Left lung (tissue), 10 donors: ENCODE measurements around the gene ADPRS. TPM values are rescaled to one million over a fixed set of nuclear protein-coding genes. Genes with fewer than 3 reads are reported as not detected.
A peak's percentile ranks its signal among the peaks of the same experiment; 100 is the strongest.

ENCODE experiments used
- ATAC-seq: fragments of 200-7000 bp; cut with Tn5 transposase; one replicate; pipeline ENCODE4 v1.9.1; 2020; ENCODE audit warnings: moderate library complexity
- DNase-seq, 4 donors: peaks; one replicate each; pipeline ENCODE4 v3.0.0-alpha.2; 2013 to 2020
- H3K27ac ChIP-seq, 2 donors: fragments of 200-600 bp; sonication (generic) in 1 of 2; one replicate each; pipeline versions ENCODE4 v1.5.0 to v1.8.0; 2020 to 2021
- H3K27me3 ChIP-seq, 2 donors: fragments of 200-600 bp; sonication (generic) in 1 of 2; one replicate each; pipeline versions ENCODE4 v1.5.0 to v1.8.0; 2020 to 2021
- H3K36me3 ChIP-seq, 2 donors: fragments of 200-600 bp; sonication (generic) in 1 of 2; one replicate each; pipeline versions ENCODE4 v1.5.0 to v1.8.0; 2020 to 2021
- H3K4me1 ChIP-seq, 2 donors: fragments of 200-600 bp; one replicate each; pipeline ENCODE4 v1.8.0; 2021
- H3K4me3 ChIP-seq, 2 donors: fragments of 200-600 bp; sonication (generic) in 1 of 2; one replicate each; pipeline versions ENCODE4 v1.5.0 to v1.8.0; 2020 to 2021; ENCODE audit warnings: mild to moderate bottlenecking in 1 of 2
- H3K9me3 ChIP-seq, 2 donors: fragments of 200-600 bp; sonication (generic) in 1 of 2; one replicate each; pipeline versions ENCODE4 v1.5.0 to v1.8.0; 2020 to 2021
- intact Hi-C, 2 donors: fragments of 100-400 bp; cut with DNase I; formaldehyde crosslinking; loops; one replicate each; pipeline versions ENCODE4 v1.11.2 to v1.14.2; 2022
- polyA plus RNA-seq, 6 donors: library from polyadenylated mRNA; unstranded; fragments of 120-200 nt; gene quantifications; one replicate each; pipeline ENCODE4 v1.2.1, GENCODE V29; 2013; ENCODE audit not compliant: insufficient read length in 6 of 6
- total RNA-seq, 2 donors: library from RNA; stranded (reverse); fragmentation: NEBNext Ultra II Directional; extraction: Animal tissue kit (Norgen Biotek cat#: 25700); gene quantifications; one replicate each; pipeline ENCODE4 v1.2.1, GENCODE V29; 2021
- TF ChIP-seq, protein P1 (sequence below), 2 donors: fragments of 200-600 bp; sonication (generic) in 1 of 2; IDR thresholded peaks; one replicate each; pipeline versions ENCODE4 v1.5.0 to v1.8.0; 2021; ENCODE audit warnings: antibody characterized with exemption in 2 of 2
- donor health status: DM: no; HTN: yes; CAD: no.
- donor health status: DM: no; HTN: no; CAD: no.

The ADPRS gene
- total and polyA plus RNA-seq, 8 donors = 26.3 to 30.4 (median 28.4) TPM

DNA sequence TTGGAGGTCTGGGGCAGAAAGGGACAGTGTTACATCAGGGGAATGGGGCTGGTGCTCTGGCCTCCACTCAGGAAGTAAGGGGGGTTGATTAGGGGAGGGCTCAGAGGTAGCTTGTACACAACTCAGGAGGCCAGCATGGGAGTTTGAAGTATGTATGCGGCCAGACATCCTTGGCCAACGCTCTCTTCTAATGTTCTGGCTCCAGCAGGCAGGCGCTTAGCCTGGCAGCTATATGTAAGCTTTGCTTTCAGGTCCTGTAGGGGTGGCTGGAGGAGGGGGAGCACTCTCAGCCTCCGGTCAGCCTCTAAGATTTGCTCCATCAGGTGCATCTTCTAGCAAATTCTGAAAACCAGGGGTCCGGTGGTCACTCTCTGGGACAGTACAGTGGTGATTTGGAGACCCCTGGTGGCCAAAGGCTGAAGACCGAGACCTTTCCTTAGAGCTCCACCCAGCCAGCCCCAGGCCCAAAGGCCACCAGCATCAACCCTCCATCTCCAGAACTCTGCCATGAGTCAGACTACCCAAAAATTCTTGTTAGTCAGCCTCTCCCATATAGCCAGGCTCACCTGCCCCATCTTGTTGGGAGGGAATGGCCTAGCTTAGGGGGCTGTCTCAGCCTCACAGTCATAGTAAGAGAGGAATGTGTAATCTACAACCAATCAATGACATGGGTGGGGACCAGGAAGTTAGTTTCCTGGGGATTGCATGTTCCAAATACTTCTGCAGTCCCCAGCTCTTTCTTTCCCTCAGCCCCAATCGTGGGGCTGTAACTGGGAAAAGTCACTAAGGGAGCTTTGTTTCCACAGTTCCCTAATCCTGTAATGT is 46.0 kb downstream of the ADPRS start:
- TF ChIP-seq, protein P1, sequence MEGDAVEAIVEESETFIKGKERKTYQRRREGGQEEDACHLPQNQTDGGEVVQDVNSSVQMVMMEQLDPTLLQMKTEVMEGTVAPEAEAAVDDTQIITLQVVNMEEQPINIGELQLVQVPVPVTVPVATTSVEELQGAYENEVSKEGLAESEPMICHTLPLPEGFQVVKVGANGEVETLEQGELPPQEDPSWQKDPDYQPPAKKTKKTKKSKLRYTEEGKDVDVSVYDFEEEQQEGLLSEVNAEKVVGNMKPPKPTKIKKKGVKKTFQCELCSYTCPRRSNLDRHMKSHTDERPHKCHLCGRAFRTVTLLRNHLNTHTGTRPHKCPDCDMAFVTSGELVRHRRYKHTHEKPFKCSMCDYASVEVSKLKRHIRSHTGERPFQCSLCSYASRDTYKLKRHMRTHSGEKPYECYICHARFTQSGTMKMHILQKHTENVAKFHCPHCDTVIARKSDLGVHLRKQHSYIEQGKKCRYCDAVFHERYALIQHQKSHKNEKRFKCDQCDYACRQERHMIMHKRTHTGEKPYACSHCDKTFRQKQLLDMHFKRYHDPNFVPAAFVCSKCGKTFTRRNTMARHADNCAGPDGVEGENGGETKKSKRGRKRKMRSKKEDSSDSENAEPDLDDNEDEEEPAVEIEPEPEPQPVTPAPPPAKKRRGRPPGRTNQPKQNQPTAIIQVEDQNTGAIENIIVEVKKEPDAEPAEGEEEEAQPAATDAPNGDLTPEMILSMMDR (IDR thresholded peaks at IDR 0.05) = peak; percentile 62 to 65
- intact Hi-C loops = loop anchor here in 1 of 2 donors (2.0 kb wide), 1 partner anchor 34 kb away; no protein-coding TSS in a partner anchor
- peaks cover 0 to 35% of the 10 kb centered on the region in 2 donors for H3K36me3 ChIP-seq
- ATAC-seq (peak; percentile 66), DNase-seq (peak in 1 of 4 donors; percentile 67)
- H3K4me3 ChIP-seq = no peak overlapping the region
- peak overlapping the region; percentile 29 to 64 for H3K27ac ChIP-seq
- no peaks in the 10 kb centered on the region for H3K9me3 ChIP-seq
- H3K27me3 ChIP-seq = no peaks in the 10 kb centered on the region
- peaks cover 9 to 34% of the 10 kb centered on the region in 2 donors for H3K4me1 ChIP-seq

DNA sequence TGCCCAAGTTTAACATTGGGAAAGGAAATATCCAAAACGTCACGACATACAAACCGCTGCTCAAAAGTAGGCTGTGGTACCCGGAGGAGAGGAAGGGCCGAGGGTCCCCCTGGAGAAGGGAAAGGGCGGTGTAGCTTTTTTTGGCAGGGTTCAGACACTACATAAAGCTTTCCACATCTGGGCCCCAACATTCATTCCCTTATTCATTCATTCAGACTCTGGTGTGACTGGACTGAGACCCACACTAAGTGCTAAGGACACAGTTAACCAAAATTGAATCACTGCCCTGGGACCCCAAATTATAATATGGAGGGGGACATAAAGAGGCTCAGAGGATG is 46.6 kb downstream of the ADPRS start:
- ATAC-seq (no peak), DNase-seq (no peak)
- Histone ChIP-seq H3K27ac (peak overlapping the region; percentile 29 to 64), H3K27me3 (no peaks in the 10 kb centered on the region), H3K4me3 (no peak overlapping the region), H3K36me3 (peaks cover 0 to 41% of the 10 kb centered on the region in 2 donors), H3K4me1 (peaks cover 9 to 36% of the 10 kb centered on the region in 2 donors), H3K9me3 (no peaks in the 10 kb centered on the region)
- intact Hi-C loops = loop anchor here in 1 of 2 donors (2.0 kb wide), 1 partner anchor 34 kb away; no protein-coding TSS in a partner anchor
- TF ChIP-seq, protein P1 (IDR thresholded peaks at IDR 0.05) = no peak

GRCh38 chr1:36135796-36136195 is 47.1 kb downstream of the ADPRS start:
- DNase-seq (no peak), ATAC-seq (peak; percentile 18)
- Histone ChIP-seq H3K9me3 (no peaks in the 10 kb centered on the region), H3K4me3 (no peak overlapping the region), H3K36me3 (peaks cover 0 to 41% of the 10 kb centered on the region in 2 donors), H3K27me3 (no peaks in the 10 kb centered on the region), H3K4me1 (peaks cover 9 to 41% of the 10 kb centered on the region in 2 donors), H3K27ac (peak overlapping the region; percentile 14 to 64)
- TF ChIP-seq, protein P1 (IDR thresholded peaks at IDR 0.05) = no peak
- intact Hi-C loops = loop anchor here in 1 of 2 donors (2.0 kb wide), 1 partner anchor 35 kb away; no protein-coding TSS in a partner anchor

- peak; percentile 75 for ATAC-seq
Measured at GRCh38 chr1:36136535-36136934, 47.8 kb downstream of the ADPRS start.

GRCh38 chr1:36137226-36137625 is 48.5 kb downstream of the ADPRS start:
- ATAC-seq = no peak
- H3K4me1 ChIP-seq = peaks cover 9 to 51% of the 10 kb centered on the region in 2 donors
- DNase-seq = no peak
- TF ChIP-seq, protein P1 (IDR thresholded peaks at IDR 0.05) = no peak
- intact Hi-C loops = no loop called here
- no peaks in the 10 kb centered on the region for H3K27me3 ChIP-seq
- H3K27ac ChIP-seq = peak overlapping the region in 1 of 2 donors; percentile 64
- no peaks in the 10 kb centered on the region for H3K9me3 ChIP-seq
- peaks cover 0 to 41% of the 10 kb centered on the region in 2 donors for H3K36me3 ChIP-seq
- no peak overlapping the region for H3K4me3 ChIP-seq

More at GRCh38 chr1:36136535-36136934, 47.8 kb downstream of the ADPRS start:
- Histone ChIP-seq H3K27ac (peak overlapping the region; percentile 14 to 64), H3K9me3 (no peaks in the 10 kb centered on the region), H3K36me3 (peaks cover 0 to 41% of the 10 kb centered on the region in 2 donors), H3K4me3 (no peak overlapping the region), H3K4me1 (peaks cover 9 to 44% of the 10 kb centered on the region in 2 donors), H3K27me3 (no peaks in the 10 kb centered on the region)
- intact Hi-C loops = no loop called here
- TF ChIP-seq, protein P1 (IDR thresholded peaks at IDR 0.05) = no peak
- DNase-seq = no peak
